SK-N-SH (cell line): ENCODE results near the gene NR2C1. TPM values are rescaled to one million over a fixed set of nuclear protein-coding genes. Genes with fewer than 3 reads are reported as not detected.

Source experiments
- CTCF ChIA-PET: fragments of 300-600, 350-600 bp; formaldehyde crosslinking; extraction: SDS; loops from one replicate; lab custom pipeline; 2021; lab: Yijun Ruan, JAX
- POLR2A ChIA-PET: fragments of 350-600 bp; sonication (Branson Sonifier 250); formaldehyde crosslinking; extraction: SDS; loops from one replicate; lab custom pipeline; 2020; ENCODE audit warnings: antibody characterized with exemption, inconsistent platforms; lab: Yijun Ruan, JAX
- DNase-seq: peaks from one replicate; pipeline ENCODE4 v3.0.0; 2012
- H2AFZ ChIP-seq: fragments of 200-600 bp; sonication (generic); 2 replicates; pipeline ENCODE4 v1.8.1; 2016; ENCODE audit warnings: antibody characterized with exemption, mild to moderate bottlenecking, low read depth
- H3F3A ChIP-seq: fragments of 200-600 bp; sonication (generic); replicated peaks from 2 replicates; pipeline ENCODE3; 2016; ENCODE audit warnings: antibody characterized with exemption, mild to moderate bottlenecking; ENCODE audit not compliant: insufficient read depth
- H3K27ac ChIP-seq, 2 experiments: fragments of 200-500 bp in 1 of 2; fragments of 200-600 bp in 1 of 2; sonication (Bioruptor generic) in 1 of 2; sonication (generic), shearing (Covaris generic) in 1 of 2; 2 replicates each; pipeline versions ENCODE4 v1.5.1 to v1.6.1; 2014 to 2016; ENCODE audit warnings: low read depth in 2 of 2, inconsistent platforms in 1 of 2, low read length in 1 of 2, mild to moderate bottlenecking in 1 of 2, mixed read lengths in 1 of 2
- H3K27me3 ChIP-seq: fragments of 200-600 bp; sonication (generic), shearing (Covaris generic); 2 replicates; pipeline ENCODE4 v1.6.1; 2016; ENCODE audit warnings: mixed run types; ENCODE audit not compliant: insufficient read depth
- H3K36me3 ChIP-seq, 2 experiments: fragments of 200-500 bp in 1 of 2; fragments of 200-600 bp in 1 of 2; sonication (Bioruptor generic) in 1 of 2; sonication (generic) in 1 of 2; replicated peaks in 1 of 2; 2 replicates each; pipeline versions ENCODE3 to v1.5.1; 2014 to 2016; ENCODE audit warnings: low read length in 1 of 2, mild to moderate bottlenecking in 1 of 2; ENCODE audit not compliant: insufficient read depth in 2 of 2, control insufficient read depth in 1 of 2
- H3K4me1 ChIP-seq, 2 experiments: fragments of 200-500 bp in 1 of 2; fragments of 200-600 bp in 1 of 2; sonication (Bioruptor generic) in 1 of 2; sonication (generic), shearing (Covaris generic) in 1 of 2; 2 replicates each; pipeline versions ENCODE4 v1.5.1 to v1.6.1; 2014 to 2016; ENCODE audit warnings: low read depth in 1 of 2, low read length in 1 of 2, mixed run types in 1 of 2; ENCODE audit not compliant: insufficient read depth in 2 of 2, control insufficient read depth in 1 of 2
- H3K4me2 ChIP-seq: fragments of 200-600 bp; sonication (generic), shearing (Covaris generic); 2 replicates; pipeline ENCODE4 v1.6.1; 2017; ENCODE audit warnings: mixed run types
- H3K4me3 ChIP-seq, 2 experiments: fragments of 200-500 bp in 1 of 2; fragments of 200-600 bp in 1 of 2; sonication (Bioruptor generic) in 1 of 2; sonication (generic), shearing (Covaris generic) in 1 of 2; 2 replicates each; pipeline versions ENCODE4 v1.5.1 to v1.8.1; 2014 to 2016; ENCODE audit warnings: low read depth in 2 of 2, inconsistent platforms in 1 of 2, low read length in 1 of 2, mild to moderate bottlenecking in 1 of 2, mixed read lengths in 1 of 2, moderate library complexity in 1 of 2
- H3K79me2 ChIP-seq: fragments of 200-600 bp; sonication (generic); 2 replicates; pipeline ENCODE4 v1.8.1; 2017; ENCODE audit warnings: mild to moderate bottlenecking; ENCODE audit not compliant: insufficient read depth
- H3K9ac ChIP-seq: fragments of 200-600 bp; sonication (generic); 2 replicates; pipeline ENCODE4 v1.6.1; 2017; ENCODE audit warnings: mixed run types
- H3K9me2 ChIP-seq: fragments of 200-600 bp; sonication (generic); 2 replicates; pipeline ENCODE4 v1.6.1; 2017; ENCODE audit warnings: mixed run types
- H3K9me3 ChIP-seq: fragments of 200-600 bp; sonication (generic); 2 replicates; pipeline ENCODE4 v1.6.1; 2017; ENCODE audit warnings: mixed run types, mild to moderate bottlenecking, moderate library complexity
- H4K20me1 ChIP-seq: fragments of 200-600 bp; sonication (generic); 2 replicates; pipeline ENCODE4 v1.6.1; 2017; ENCODE audit warnings: mild to moderate bottlenecking, mixed run types; ENCODE audit not compliant: insufficient read depth
- ELF1 ChIP-seq: IDR thresholded peaks from 2 replicates; pipeline ENCODE4 v1.4.0; 2012
- FOSL2 ChIP-seq: IDR thresholded peaks from 2 replicates; pipeline ENCODE4 v1.4.0; 2012; ENCODE audit warnings: low read depth, mild to moderate bottlenecking, moderate library complexity, borderline replicate concordance
- FOXJ3 ChIP-seq: sonication (generic); formaldehyde crosslinking; IDR thresholded peaks from 2 replicates; pipeline ENCODE4 v1.5.1; 2020; ENCODE audit warnings: mild to moderate bottlenecking, missing genetic modification reagents
- FOXM1 ChIP-seq: IDR thresholded peaks from 2 replicates; pipeline ENCODE4 v1.4.0; 2012; ENCODE audit warnings: low read depth, mild to moderate bottlenecking
- GABPA ChIP-seq: IDR thresholded peaks from 2 replicates; pipeline ENCODE4 v1.4.0; 2012; ENCODE audit warnings: low read depth, mild to moderate bottlenecking
- JUND ChIP-seq: IDR thresholded peaks from 2 replicates; pipeline ENCODE4 v1.4.0; 2012
- MXI1 ChIP-seq: IDR thresholded peaks from 2 replicates; pipeline ENCODE4 v1.6.1; 2012; ENCODE audit warnings: mild to moderate bottlenecking, low read depth, low read length, improper control_type of control experiment
- NFIC ChIP-seq: IDR thresholded peaks from 2 replicates; pipeline ENCODE4 v1.4.0; 2012; ENCODE audit warnings: borderline replicate concordance
- RCOR1 ChIP-seq: fragments of 150-350 bp; IDR thresholded peaks from 2 replicates; pipeline ENCODE4 v1.6.1; 2017; ENCODE audit warnings: antibody characterized with exemption, low read length
- RXRA ChIP-seq: IDR thresholded peaks from 2 replicates; pipeline ENCODE4 v1.4.0; 2012; ENCODE audit warnings: low read depth, mild to moderate bottlenecking, borderline replicate concordance
- TCF12 ChIP-seq: IDR thresholded peaks from 2 replicates; pipeline ENCODE4 v1.4.0; 2012
- TEAD4 ChIP-seq: IDR thresholded peaks from 2 replicates; pipeline ENCODE4 v1.4.0; 2012; ENCODE audit warnings: mild to moderate bottlenecking, borderline replicate concordance; ENCODE audit not compliant: insufficient read depth
- YY1 ChIP-seq: IDR thresholded peaks from 2 replicates; pipeline ENCODE4 v1.4.0; 2012; ENCODE audit warnings: low read depth, mild to moderate bottlenecking
- WGBS: methylation state at CpG from one replicate; pipeline ENCODE4 v1.1.6; 2017; ENCODE audit warnings: low lambda C conversion rate; 5-methylcytosine and 5-hydroxymethylcytosine counted together
- polyA plus RNA-seq, 3 experiments: library from polyadenylated mRNA; depleted of rRNA; stranded (reverse); fragments of >200 nt; gene quantifications; 2 replicates each; pipeline ENCODE4 v1.2.3, GENCODE V29; 2012
- TF ChIP-seq, protein P1 (sequence below): IDR thresholded peaks from 2 replicates; pipeline ENCODE4 v1.4.0; 2012; ENCODE audit warnings: low read depth, borderline replicate concordance
- TF ChIP-seq, protein P2 (sequence below): fragments of 150-350 bp; IDR thresholded peaks from 2 replicates; pipeline ENCODE4 v1.6.1; 2016; ENCODE audit warnings: mild to moderate bottlenecking, low read depth, low read length
- TF ChIP-seq, protein P3 (sequence below): IDR thresholded peaks from 2 replicates; pipeline ENCODE4 v1.6.1; 2012; ENCODE audit warnings: mild to moderate bottlenecking, low read depth, low read length, moderate library complexity

The NR2C1 gene
- polyA plus RNA-seq, 1 of the 3 experiments (the other 2 are of a cell fraction), result 15.9 TPM

DNA sequence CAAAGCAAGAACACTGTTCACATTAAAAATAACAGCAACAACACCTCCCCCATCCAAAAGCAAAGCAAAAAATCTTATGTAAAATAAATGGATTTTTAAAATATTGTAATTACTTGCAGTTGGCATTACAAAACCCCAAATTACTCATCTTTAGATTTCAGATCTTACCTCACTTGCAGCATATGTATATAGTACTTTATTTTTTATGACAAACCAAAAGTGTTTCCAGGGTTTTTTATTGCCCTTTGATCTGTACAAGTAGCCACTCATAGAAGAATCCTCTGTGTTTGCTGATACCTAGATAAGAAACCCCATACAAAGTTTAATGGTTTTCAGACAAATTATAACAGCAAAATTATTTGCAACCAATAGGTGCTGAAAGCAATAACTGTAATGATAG is 12.2 kb upstream of the NR2C1 start:
- H3F3A ChIP-seq, result peaks cover 7% of the 10 kb centered on the region
- no peak overlapping the region for H3K4me2 ChIP-seq
- H3K36me3 ChIP-seq, result peaks cover 13 to 22% of the 10 kb centered on the region in 2 experiments
- no peaks in the 10 kb centered on the region for H3K9me2 ChIP-seq
- no peak overlapping the region for H3K27ac ChIP-seq
- no peak for DNase-seq
- no peak overlapping the region for H2AFZ ChIP-seq
- no peaks in the 10 kb centered on the region for H3K9me3 ChIP-seq
- ChIA-PET POLR2A (no interaction called here), CTCF (interaction anchor here (0.8 to 0.9 kb wide), 2 partner anchors 12 to 252 kb away, joined by 3 read pairs; partner anchors contain the start of gene NR2C1)
- H3K79me2 ChIP-seq, result no peaks in the 10 kb centered on the region
- TF ChIP-seq FOXJ3 (CRISPR knock-in tag), result no peak
- TF ChIP-seq, protein P1, sequence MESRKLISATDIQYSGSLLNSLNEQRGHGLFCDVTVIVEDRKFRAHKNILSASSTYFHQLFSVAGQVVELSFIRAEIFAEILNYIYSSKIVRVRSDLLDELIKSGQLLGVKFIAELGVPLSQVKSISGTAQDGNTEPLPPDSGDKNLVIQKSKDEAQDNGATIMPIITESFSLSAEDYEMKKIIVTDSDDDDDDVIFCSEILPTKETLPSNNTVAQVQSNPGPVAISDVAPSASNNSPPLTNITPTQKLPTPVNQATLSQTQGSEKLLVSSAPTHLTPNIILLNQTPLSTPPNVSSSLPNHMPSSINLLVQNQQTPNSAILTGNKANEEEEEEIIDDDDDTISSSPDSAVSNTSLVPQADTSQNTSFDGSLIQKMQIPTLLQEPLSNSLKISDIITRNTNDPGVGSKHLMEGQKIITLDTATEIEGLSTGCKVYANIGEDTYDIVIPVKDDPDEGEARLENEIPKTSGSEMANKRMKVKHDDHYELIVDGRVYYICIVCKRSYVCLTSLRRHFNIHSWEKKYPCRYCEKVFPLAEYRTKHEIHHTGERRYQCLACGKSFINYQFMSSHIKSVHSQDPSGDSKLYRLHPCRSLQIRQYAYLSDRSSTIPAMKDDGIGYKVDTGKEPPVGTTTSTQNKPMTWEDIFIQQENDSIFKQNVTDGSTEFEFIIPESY, result no peak
- TF ChIP-seq FOXM1, result no peak
- TF ChIP-seq, protein P2, sequence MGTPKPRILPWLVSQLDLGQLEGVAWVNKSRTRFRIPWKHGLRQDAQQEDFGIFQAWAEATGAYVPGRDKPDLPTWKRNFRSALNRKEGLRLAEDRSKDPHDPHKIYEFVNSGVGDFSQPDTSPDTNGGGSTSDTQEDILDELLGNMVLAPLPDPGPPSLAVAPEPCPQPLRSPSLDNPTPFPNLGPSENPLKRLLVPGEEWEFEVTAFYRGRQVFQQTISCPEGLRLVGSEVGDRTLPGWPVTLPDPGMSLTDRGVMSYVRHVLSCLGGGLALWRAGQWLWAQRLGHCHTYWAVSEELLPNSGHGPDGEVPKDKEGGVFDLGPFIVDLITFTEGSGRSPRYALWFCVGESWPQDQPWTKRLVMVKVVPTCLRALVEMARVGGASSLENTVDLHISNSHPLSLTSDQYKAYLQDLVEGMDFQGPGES, result no peak
- TF ChIP-seq NFIC, result no peak
- no peak for TF ChIP-seq MXI1
- no peak for TF ChIP-seq TEAD4
- no peak for TF ChIP-seq ELF1
- TF ChIP-seq FOSL2, result no peak
- H3K4me3 ChIP-seq, result no peak overlapping the region
- H3K27me3 ChIP-seq, result no peaks in the 10 kb centered on the region
- no peak overlapping the region for H3K9ac ChIP-seq
- H4K20me1 ChIP-seq, result no peaks in the 10 kb centered on the region
- H3K4me1 ChIP-seq, result no peaks in the 10 kb centered on the region; a peak in 1 of 4 replicates

DNA sequence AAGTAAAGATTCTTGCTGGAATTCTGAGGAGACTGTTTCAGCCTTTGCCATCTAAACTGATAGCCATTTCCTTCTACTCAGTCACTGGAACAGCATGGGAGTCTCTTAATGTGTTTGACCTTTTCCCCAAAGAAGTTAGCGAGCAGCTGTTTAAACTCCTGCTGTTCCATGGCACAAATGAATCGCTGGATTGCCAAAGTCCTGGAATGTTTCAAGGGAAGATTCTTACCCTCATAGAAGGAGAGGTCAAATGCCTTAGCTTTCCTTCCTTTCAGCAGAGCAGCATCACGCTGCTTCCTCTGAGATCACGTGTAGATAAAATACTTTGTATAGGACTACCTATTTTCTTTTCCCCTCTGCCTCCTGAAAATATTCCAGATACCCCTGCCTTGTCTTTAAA is 10.5 kb upstream of the NR2C1 start:
- H3K4me1 ChIP-seq, result no peaks in the 10 kb centered on the region; a peak in 1 of 4 replicates
- no peak for DNase-seq
- no peak overlapping the region for H3K4me3 ChIP-seq
- no peaks in the 10 kb centered on the region for H3K9me3 ChIP-seq
- H3K27me3 ChIP-seq, result no peaks in the 10 kb centered on the region
- peaks cover 3 to 18% of the 10 kb centered on the region in 2 experiments for H3K36me3 ChIP-seq
- no peak overlapping the region for H2AFZ ChIP-seq
- WGBS, result 36% methylated on average over 4 of the region's 4 CpGs
- H3K9ac ChIP-seq, result no peak overlapping the region
- POLR2A ChIA-PET, result no interaction called here
- no peaks in the 10 kb centered on the region for H3K79me2 ChIP-seq
- H3F3A ChIP-seq, result peaks cover 7% of the 10 kb centered on the region
- H3K9me2 ChIP-seq, result no peaks in the 10 kb centered on the region
- H3K4me2 ChIP-seq, result no peak overlapping the region; the same call in 1 of the 2 replicates
- H3K27ac ChIP-seq, result peak overlapping the region; percentile 12 to 34; a peak in 2 of 4 replicates
- CTCF ChIA-PET, result interaction anchor here (1.2 to 2.5 kb wide), 3 partner anchors 11 to 35 kb away, joined by 3 to 12 read pairs (median 3); partner anchors contain the start of gene NR2C1
- no peaks in the 10 kb centered on the region for H4K20me1 ChIP-seq
- peak; percentile 30; the same call in 1 of the 2 replicates for TF ChIP-seq RXRA
- peak; percentile 55; the same call in 1 of the 2 replicates for TF ChIP-seq TCF12
- TF ChIP-seq ELF1, result no peak
- TF ChIP-seq JUND, result 0 out of 2 replicates have a peak, but pooled peaks have one; percentile 7
- no peak for TF ChIP-seq YY1
- TF ChIP-seq FOSL2, result no peak
- TF ChIP-seq, protein P1, result no peak
- TF ChIP-seq, protein P3, sequence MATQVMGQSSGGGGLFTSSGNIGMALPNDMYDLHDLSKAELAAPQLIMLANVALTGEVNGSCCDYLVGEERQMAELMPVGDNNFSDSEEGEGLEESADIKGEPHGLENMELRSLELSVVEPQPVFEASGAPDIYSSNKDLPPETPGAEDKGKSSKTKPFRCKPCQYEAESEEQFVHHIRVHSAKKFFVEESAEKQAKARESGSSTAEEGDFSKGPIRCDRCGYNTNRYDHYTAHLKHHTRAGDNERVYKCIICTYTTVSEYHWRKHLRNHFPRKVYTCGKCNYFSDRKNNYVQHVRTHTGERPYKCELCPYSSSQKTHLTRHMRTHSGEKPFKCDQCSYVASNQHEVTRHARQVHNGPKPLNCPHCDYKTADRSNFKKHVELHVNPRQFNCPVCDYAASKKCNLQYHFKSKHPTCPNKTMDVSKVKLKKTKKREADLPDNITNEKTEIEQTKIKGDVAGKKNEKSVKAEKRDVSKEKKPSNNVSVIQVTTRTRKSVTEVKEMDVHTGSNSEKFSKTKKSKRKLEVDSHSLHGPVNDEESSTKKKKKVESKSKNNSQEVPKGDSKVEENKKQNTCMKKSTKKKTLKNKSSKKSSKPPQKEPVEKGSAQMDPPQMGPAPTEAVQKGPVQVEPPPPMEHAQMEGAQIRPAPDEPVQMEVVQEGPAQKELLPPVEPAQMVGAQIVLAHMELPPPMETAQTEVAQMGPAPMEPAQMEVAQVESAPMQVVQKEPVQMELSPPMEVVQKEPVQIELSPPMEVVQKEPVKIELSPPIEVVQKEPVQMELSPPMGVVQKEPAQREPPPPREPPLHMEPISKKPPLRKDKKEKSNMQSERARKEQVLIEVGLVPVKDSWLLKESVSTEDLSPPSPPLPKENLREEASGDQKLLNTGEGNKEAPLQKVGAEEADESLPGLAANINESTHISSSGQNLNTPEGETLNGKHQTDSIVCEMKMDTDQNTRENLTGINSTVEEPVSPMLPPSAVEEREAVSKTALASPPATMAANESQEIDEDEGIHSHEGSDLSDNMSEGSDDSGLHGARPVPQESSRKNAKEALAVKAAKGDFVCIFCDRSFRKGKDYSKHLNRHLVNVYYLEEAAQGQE, result no peak
- TF ChIP-seq NFIC, result peak; percentile 36; the same call in 1 of the 2 replicates
- TF ChIP-seq MXI1, result no peak
- no peak for TF ChIP-seq GABPA
- TF ChIP-seq, protein P2, result no peak
- no peak for TF ChIP-seq RCOR1
- 0 out of 2 replicates have a peak, but pooled peaks have one; percentile 15 for TF ChIP-seq TEAD4
